ENCODE results near the gene ZFP37. TPM values are rescaled to one million over a fixed set of nuclear protein-coding genes. Genes with fewer than 3 reads are reported as not detected.
A peak's percentile ranks its signal among the peaks of the same experiment; 100 is the strongest.
"Not testable (repeated sequence)": the region's sequence is repeated elsewhere in the genome, so short reads cannot be mapped to it uniquely, and the experiment has no call there.

ZFP37 gene
- polyA plus RNA-seq, 2 donors, result 0.35 to 0.81 TPM

GRCh38 chr9:113059581-113060284 lies 3.2 kb upstream of the ZFP37 start:
- not testable (repeated sequence) for H3K4me1 ChIP-seq (ENCODE audit: control insufficient read depth in 2 of 2, insufficient read depth in 2 of 2, low read length in 1 of 2); H3K27ac ChIP-seq (ENCODE audit: low read depth in 2 of 2, low read length in 1 of 2); H3K4me3 ChIP-seq (ENCODE audit: low read depth in 1 of 2, low read length in 2 of 2); H3K36me3 ChIP-seq (ENCODE audit: control insufficient read depth in 2 of 2, insufficient read depth in 2 of 2, low read length in 1 of 2)
- Histone ChIP-seq H3K9me3 (ENCODE audit: control insufficient read depth in 2 of 2, insufficient read depth in 1 of 2, low read depth in 1 of 2, low read length in 1 of 2) (peaks cover 10 to 26% of the 10 kb centered on the region in 2 donors), H3K27me3 (ENCODE audit: control insufficient read depth in 1 of 2, insufficient read depth in 2 of 2, low read length in 2 of 2) (peaks cover 3 to 14% of the 10 kb centered on the region in 2 donors)
- WGBS, 2 donors, result 9 to 27% methylated on average over 35 to 41 of the region's 61 CpGs

GRCh38 chr9:113057193-113057592 lies 669 bp upstream of the ZFP37 start:
- Histone ChIP-seq H3K36me3 (ENCODE audit: control insufficient read depth in 2 of 2, insufficient read depth in 2 of 2, low read length in 1 of 2) (no peaks in the 10 kb centered on the region), H3K27me3 (ENCODE audit: control insufficient read depth in 1 of 2, insufficient read depth in 2 of 2, low read length in 2 of 2) (peaks cover 1 to 9% of the 10 kb centered on the region in 2 donors), H3K4me3 (ENCODE audit: low read depth in 1 of 2, low read length in 2 of 2) (peak overlapping the region in 1 of 2 donors; percentile 77), H3K9me3 (ENCODE audit: control insufficient read depth in 2 of 2, insufficient read depth in 1 of 2, low read depth in 1 of 2, low read length in 1 of 2) (peaks cover 7 to 20% of the 10 kb centered on the region in 2 donors), H3K27ac (ENCODE audit: low read depth in 2 of 2, low read length in 1 of 2) (no peak overlapping the region), H3K4me1 (ENCODE audit: control insufficient read depth in 2 of 2, insufficient read depth in 2 of 2, low read length in 1 of 2) (no peaks in the 10 kb centered on the region)
- WGBS, 2 donors, result 37 to 44% methylated on average over 5 of the region's 5 CpGs

DNA sequence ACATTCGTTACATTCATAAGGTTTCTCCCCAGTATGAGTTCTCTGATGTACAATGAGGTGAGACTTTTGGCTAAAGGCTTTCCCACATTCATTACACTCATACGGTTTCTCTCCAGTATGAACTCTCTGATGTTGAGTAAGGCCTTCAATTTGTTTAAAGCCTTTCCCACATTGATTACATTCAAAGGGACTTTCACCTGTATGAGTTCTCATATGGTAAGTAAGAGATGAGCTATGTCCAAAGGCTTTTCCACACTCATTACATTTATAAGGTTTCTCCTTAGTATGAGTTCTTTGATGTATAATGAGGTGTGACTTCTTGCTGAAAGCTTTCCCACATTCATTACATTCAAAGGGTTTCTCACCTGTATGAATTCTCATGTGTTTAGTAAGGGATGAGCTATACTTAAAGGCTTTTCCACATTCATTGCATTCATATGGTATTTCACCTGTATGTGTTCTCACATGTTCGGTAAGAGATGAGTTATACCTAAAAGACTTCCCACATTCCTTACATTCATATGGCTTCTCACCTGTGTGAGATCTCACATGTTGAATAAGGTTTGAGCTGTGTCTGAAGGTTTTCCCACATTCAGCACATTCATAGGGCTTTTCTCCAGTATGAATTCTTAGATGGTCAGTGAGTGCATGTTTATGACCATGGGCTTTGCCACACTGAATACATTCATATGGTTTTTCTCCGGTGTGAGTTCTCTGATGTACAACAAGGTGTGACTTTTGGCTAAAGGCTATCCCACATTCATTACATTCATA lies 13.5 kb downstream of the ZFP37 start:
- no peak overlapping the region for H3K27ac ChIP-seq (ENCODE audit: low read depth in 2 of 2, low read length in 1 of 2)
- no peak overlapping the region for H3K4me3 ChIP-seq (ENCODE audit: low read depth in 1 of 2, low read length in 2 of 2)
- H3K27me3 ChIP-seq (ENCODE audit: control insufficient read depth in 1 of 2, insufficient read depth in 2 of 2, low read length in 2 of 2), result no peaks in the 10 kb centered on the region
- 95% methylated on average over 4 of the region's 4 CpGs for WGBS, 2 donors
- peaks cover 3 to 7% of the 10 kb centered on the region in 2 donors for H3K9me3 ChIP-seq (ENCODE audit: control insufficient read depth in 2 of 2, insufficient read depth in 1 of 2, low read depth in 1 of 2, low read length in 1 of 2)
- H3K4me1 ChIP-seq (ENCODE audit: control insufficient read depth in 2 of 2, insufficient read depth in 2 of 2, low read length in 1 of 2), result no peaks in the 10 kb centered on the region
- H3K36me3 ChIP-seq (ENCODE audit: control insufficient read depth in 2 of 2, insufficient read depth in 2 of 2, low read length in 1 of 2), result peaks cover under 1 to 4% of the 10 kb centered on the region in 2 donors

GRCh38 chr9:113026200-113026599 lies 30.3 kb downstream of the ZFP37 start:
- 51 to 69% methylated on average over 1 of the region's 1 CpG for WGBS, 2 donors
- Histone ChIP-seq H3K36me3 (ENCODE audit: control insufficient read depth in 2 of 2, insufficient read depth in 2 of 2, low read length in 1 of 2) (no peaks in the 10 kb centered on the region), H3K27ac (ENCODE audit: low read depth in 2 of 2, low read length in 1 of 2) (no peak overlapping the region), H3K9me3 (ENCODE audit: control insufficient read depth in 2 of 2, insufficient read depth in 1 of 2, low read depth in 1 of 2, low read length in 1 of 2) (peaks cover 0 to 14% of the 10 kb centered on the region in 2 donors), H3K4me3 (ENCODE audit: low read depth in 1 of 2, low read length in 2 of 2) (no peak overlapping the region), H3K4me1 (ENCODE audit: control insufficient read depth in 2 of 2, insufficient read depth in 2 of 2, low read length in 1 of 2) (no peaks in the 10 kb centered on the region), H3K27me3 (ENCODE audit: control insufficient read depth in 1 of 2, insufficient read depth in 2 of 2, low read length in 2 of 2) (no peaks in the 10 kb centered on the region)

GRCh38 chr9:113018247-113018646 lies 38.3 kb downstream of the ZFP37 start:
- Histone ChIP-seq H3K4me1 (ENCODE audit: control insufficient read depth in 2 of 2, insufficient read depth in 2 of 2, low read length in 1 of 2) (no peaks in the 10 kb centered on the region), H3K4me3 (ENCODE audit: low read depth in 1 of 2, low read length in 2 of 2) (no peak overlapping the region), H3K9me3 (ENCODE audit: control insufficient read depth in 2 of 2, insufficient read depth in 1 of 2, low read depth in 1 of 2, low read length in 1 of 2) (peaks cover 0 to 3% of the 10 kb centered on the region in 2 donors), H3K36me3 (ENCODE audit: control insufficient read depth in 2 of 2, insufficient read depth in 2 of 2, low read length in 1 of 2) (no peaks in the 10 kb centered on the region), H3K27me3 (ENCODE audit: control insufficient read depth in 1 of 2, insufficient read depth in 2 of 2, low read length in 2 of 2) (no peaks in the 10 kb centered on the region), H3K27ac (ENCODE audit: low read depth in 2 of 2, low read length in 1 of 2) (no peak overlapping the region)
- WGBS, 2 donors, result 86 to 91% methylated on average over 3 of the region's 3 CpGs

- H3K4me1 ChIP-seq (ENCODE audit: control insufficient read depth in 2 of 2, insufficient read depth in 2 of 2, low read length in 1 of 2), result no peaks in the 10 kb centered on the region
- no peaks in the 10 kb centered on the region for H3K9me3 ChIP-seq (ENCODE audit: control insufficient read depth in 2 of 2, insufficient read depth in 1 of 2, low read depth in 1 of 2, low read length in 1 of 2)
- WGBS, 2 donors, result 28 to 32% methylated on average over 9 of the region's 9 CpGs
- no peaks in the 10 kb centered on the region for H3K27me3 ChIP-seq (ENCODE audit: control insufficient read depth in 1 of 2, insufficient read depth in 2 of 2, low read length in 2 of 2)
- peak overlapping the region in 1 of 2 donors; percentile 49 for H3K4me3 ChIP-seq (ENCODE audit: low read depth in 1 of 2, low read length in 2 of 2)
- no peak overlapping the region for H3K27ac ChIP-seq (ENCODE audit: low read depth in 2 of 2, low read length in 1 of 2)
- H3K36me3 ChIP-seq (ENCODE audit: control insufficient read depth in 2 of 2, insufficient read depth in 2 of 2, low read length in 1 of 2), result no peaks in the 10 kb centered on the region
These were observed 44.0 kb downstream of the ZFP37 start for GRCh38 chr9:113012492-113012891.

DNA sequence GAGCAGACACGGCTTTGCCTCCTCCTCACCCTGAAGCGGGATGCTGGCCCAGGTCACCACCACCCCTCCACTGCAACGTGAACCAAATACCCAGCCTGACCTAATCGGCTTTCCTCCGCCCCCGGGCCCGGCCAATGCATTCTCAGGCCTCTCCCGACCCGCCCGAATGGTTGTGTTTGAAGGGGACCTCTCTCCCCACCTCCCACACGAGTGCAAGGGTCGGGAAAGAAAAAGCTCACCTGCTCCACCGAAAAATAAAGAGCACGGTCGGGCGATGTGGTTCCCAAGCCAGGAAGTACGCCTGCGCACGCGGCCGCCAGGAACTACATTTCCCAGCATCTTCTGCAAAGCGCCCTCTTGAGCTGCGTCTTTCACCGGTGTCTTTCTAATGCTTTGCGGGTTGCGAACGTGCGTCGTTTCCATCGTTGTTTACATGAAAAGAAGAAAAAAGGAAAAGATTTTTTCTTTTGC lies 44.6 kb downstream of the ZFP37 start, which contains the start of gene ZNF883:
Gene ZNF883, minus strand, starts transcription at position 282 of the 471 bp plus-strand sequence.
- Histone ChIP-seq H3K9me3 (ENCODE audit: control insufficient read depth in 2 of 2, insufficient read depth in 1 of 2, low read depth in 1 of 2, low read length in 1 of 2) (no peaks in the 10 kb centered on the region), H3K4me1 (ENCODE audit: control insufficient read depth in 2 of 2, insufficient read depth in 2 of 2, low read length in 1 of 2) (no peaks in the 10 kb centered on the region), H3K27me3 (ENCODE audit: control insufficient read depth in 1 of 2, insufficient read depth in 2 of 2, low read length in 2 of 2) (no peaks in the 10 kb centered on the region), H3K27ac (ENCODE audit: low read depth in 2 of 2, low read length in 1 of 2) (no peak within 1 kb of the TSS), H3K4me3 (ENCODE audit: low read depth in 1 of 2, low read length in 2 of 2) (peak within 1 kb of the TSS; percentile 8 to 49), H3K36me3 (ENCODE audit: control insufficient read depth in 2 of 2, insufficient read depth in 2 of 2, low read length in 1 of 2) (no peaks in the 10 kb centered on the region)
- WGBS, 2 donors, result 4 to 7% methylated on average over 30 of the region's 30 CpGs

- WGBS, 2 donors, result 53 to 57% methylated on average over 1 of the region's 1 CpG
- Histone ChIP-seq H3K4me3 (ENCODE audit: low read depth in 1 of 2, low read length in 2 of 2) (no peak overlapping the region), H3K36me3 (ENCODE audit: control insufficient read depth in 2 of 2, insufficient read depth in 2 of 2, low read length in 1 of 2) (no peaks in the 10 kb centered on the region), H3K4me1 (ENCODE audit: control insufficient read depth in 2 of 2, insufficient read depth in 2 of 2, low read length in 1 of 2) (no peaks in the 10 kb centered on the region), H3K9me3 (ENCODE audit: control insufficient read depth in 2 of 2, insufficient read depth in 1 of 2, low read depth in 1 of 2, low read length in 1 of 2) (no peaks in the 10 kb centered on the region), H3K27me3 (ENCODE audit: control insufficient read depth in 1 of 2, insufficient read depth in 2 of 2, low read length in 2 of 2) (no peaks in the 10 kb centered on the region), H3K27ac (ENCODE audit: low read depth in 2 of 2, low read length in 1 of 2) (no peak overlapping the region)
These were observed 50.7 kb downstream of the ZFP37 start for GRCh38 chr9:113005777-113006176.

DNA sequence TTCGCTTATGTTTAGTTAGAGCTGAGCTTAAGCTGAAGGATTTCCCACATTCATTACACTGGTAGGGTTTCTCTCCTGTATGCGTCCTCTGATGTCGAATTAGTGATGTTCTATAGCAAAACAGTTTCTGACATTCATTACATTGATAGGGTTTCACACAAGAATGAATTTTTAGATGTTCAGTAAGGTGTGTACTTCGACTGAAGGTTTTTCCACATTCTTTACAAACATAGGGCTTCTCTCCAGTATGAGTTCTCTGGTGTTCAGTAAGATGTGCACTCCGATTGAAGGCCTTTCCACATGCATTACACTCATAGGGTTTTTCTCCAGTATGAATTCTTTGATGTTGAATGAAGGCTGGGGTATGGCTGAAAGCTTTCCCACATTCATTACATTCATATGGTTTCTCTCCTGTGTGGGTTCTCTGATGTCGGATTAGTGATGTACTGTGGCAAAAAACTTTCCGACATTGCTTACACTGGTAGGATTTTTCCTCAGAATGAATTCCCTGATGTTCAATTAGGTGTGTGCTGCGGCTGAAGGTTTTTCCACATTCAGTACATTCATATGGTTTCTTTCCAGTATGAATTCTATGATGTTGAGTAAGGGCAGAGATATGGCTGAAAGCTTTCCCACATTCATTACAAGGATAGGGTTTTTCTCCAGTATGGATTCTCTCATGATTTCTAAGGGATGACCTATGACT lies 59.1 kb downstream of the ZFP37 start:
- WGBS, 2 donors, result 93 to 96% methylated on average over 8 of the region's 8 CpGs
- H3K27ac ChIP-seq (ENCODE audit: low read depth in 2 of 2, low read length in 1 of 2), result no peak overlapping the region
- H3K9me3 ChIP-seq (ENCODE audit: control insufficient read depth in 2 of 2, insufficient read depth in 1 of 2, low read depth in 1 of 2, low read length in 1 of 2), result peaks cover 13 to 15% of the 10 kb centered on the region in 2 donors
- H3K27me3 ChIP-seq (ENCODE audit: control insufficient read depth in 1 of 2, insufficient read depth in 2 of 2, low read length in 2 of 2), result no peaks in the 10 kb centered on the region
- no peak overlapping the region for H3K4me3 ChIP-seq (ENCODE audit: low read depth in 1 of 2, low read length in 2 of 2)
- H3K36me3 ChIP-seq (ENCODE audit: control insufficient read depth in 2 of 2, insufficient read depth in 2 of 2, low read length in 1 of 2), result no peaks in the 10 kb centered on the region
- no peaks in the 10 kb centered on the region for H3K4me1 ChIP-seq (ENCODE audit: control insufficient read depth in 2 of 2, insufficient read depth in 2 of 2, low read length in 1 of 2)

Measured in esophagus (tissue), 2 donors.